B cell (primary cell): ENCODE measurements around the gene USP49.

Experiments
- CTCF ChIP-seq: fragments of 200-600 bp; IDR thresholded peaks from one replicate; pipeline ENCODE4 v1.8.0; 2022; ENCODE audit warnings: antibody characterized with exemption, mild to moderate bottlenecking
- EZH2 ChIP-seq: IDR thresholded peaks from 2 replicates; pipeline ENCODE4 v1.6.1; 2012; ENCODE audit warnings: borderline replicate concordance, low read depth, mild to moderate bottlenecking, moderate library complexity, low read length; ENCODE audit not compliant: insufficient read depth, poor library complexity, severe bottlenecking

GRCh38 chr6:41818271-41819054, 76.7 kb downstream of the USP49 start:
- TF ChIP-seq CTCF: no peak
- TF ChIP-seq EZH2: no peak
